DMS153 (cell line): ENCODE measurements around the gene CNTFR.

Experiments
- DNase-seq: peaks from one replicate; lab custom pipeline; 2025; lab: John Stamatoyannopoulos, UW

CNTFR gene

DNA sequence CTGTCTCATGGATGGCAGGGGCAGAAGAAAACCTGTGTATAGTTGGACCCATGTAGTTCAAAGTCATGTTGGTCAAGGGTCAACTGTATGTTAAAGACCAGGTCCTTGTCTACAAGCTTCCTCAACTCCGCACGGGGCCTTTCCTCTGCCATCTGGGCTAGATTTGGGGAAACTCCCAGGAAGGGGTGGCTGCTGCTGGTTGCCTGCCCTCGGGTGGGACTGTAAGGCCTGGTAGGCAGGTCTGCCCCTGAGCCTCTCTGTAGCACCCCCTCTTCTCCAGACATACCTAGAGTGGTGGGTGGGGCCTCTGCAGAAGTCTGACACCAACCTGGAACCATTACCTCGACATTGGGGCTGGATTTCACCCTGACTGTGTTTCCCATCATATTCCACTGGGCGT lies 82.0 kb downstream of the CNTFR start:
- no peak for DNase-seq

DNA sequence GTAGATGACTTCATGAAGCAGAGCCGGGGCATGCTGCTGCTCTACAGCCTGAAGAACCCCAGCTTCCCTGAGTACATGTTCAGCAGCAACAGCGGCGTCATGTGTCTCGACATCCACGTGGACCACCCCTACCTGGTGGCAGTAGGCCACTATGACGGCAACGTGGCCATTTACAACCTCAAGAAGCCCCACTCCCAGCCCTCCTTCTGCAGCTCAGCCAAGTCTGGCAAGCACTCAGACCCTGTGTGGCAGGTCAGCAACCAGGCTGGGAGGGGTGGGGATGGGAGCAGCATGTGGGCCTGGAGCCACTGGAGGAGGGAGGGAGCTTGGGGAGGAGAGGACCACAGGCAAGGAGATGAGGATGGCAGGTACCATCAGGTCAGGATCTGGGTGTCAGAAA lies 82.9 kb downstream of the CNTFR start:
- no peak for DNase-seq

DNA sequence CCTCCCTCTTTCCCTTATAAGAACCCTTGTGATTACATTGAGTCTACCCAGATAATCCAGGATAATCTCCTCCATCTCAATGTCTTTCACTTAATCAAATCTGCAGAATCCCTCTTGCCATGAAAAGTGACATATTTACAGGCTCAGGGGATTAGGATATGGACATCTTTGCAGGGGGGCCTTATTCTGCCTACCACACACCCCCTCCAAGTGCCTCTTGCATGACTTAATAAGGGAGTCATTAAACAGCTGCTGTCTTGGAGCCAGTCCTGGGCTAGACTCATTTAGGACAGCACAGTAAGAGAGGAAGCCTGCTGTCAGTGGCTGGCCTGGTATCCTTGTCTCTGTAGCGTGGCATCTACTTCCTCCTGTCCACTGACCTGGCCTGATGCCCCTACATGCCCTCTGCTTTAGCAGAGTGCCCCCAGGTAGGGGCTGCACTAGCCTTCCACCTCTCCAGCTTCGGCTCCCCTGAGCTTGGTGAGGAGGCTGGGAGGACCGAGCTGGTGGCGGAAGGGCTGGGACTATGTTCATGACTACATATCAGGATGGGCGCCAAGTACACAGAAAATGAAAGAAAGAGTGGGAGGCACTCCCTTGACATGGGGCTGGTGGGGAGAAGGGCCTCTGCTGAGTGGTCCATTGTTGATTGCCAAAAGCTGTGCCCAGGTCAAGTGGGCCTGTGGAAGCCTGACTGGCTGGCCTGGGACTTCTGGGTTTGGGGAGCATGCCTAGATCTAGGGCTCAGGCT lies 84.0 kb downstream of the CNTFR start:
- no peak for DNase-seq

DNA sequence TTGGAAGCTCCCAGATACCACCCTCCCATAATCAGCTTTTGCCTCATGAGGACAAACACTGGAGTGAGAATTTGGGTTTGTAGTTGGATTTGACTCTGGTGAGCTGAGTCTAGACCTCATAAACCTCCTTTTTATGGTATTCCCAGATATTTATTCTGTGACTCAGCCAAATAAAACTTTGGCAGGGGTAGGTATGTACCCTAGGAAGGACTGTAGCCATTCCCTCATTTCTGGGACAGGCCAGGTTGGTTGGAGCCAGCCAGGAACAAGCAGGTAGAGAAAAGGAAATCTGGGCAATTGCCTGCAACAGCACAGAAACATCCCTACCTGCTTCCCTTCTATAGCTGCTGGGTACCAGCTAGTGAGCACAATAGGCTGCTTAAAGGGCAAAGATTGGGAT lies 86.1 kb downstream of the CNTFR start:
- no peak for DNase-seq

DNA sequence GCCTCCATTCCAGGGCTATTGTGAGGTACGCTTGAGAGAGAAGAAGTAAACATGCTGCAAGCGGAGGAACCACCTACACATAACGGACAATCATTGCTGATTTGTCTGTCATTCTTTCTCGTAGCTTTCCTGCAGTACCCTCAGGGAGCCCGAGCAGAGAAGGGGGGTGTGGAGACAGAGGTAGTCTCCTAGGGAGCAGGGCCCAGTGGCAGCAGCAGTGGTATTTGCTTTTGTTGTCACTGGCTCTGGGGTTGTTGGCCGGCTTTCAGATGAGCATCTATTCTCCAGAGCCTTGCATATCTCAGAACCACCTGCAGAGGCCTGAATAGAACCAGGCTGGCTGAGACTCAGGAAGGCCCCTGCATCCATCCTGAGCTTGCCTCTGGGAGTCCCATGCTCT lies 86.6 kb downstream of the CNTFR start:
- DNase-seq: no peak

DNA sequence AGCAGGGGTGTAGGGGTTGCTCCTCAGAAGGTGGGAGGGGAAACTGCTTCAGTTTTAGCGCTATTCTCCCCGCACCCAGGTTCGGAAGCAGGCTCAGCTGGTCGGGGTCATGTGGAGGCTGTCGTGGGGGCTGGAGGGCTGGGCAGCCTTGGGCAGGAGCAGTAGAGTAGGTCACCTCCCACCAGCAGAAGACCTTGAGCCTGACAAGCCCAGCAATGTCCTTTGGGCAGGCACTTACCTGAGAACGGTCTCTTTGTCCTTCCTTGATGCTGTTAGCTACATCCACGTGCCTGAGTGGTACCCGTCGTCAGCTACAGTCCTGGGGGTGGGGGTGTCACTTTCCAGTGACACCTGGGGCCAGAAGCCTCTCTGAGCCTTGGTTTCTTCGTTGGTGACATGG lies 87.1 kb downstream of the CNTFR start:
- no peak for DNase-seq

GRCh38 chr9:34501889-34502425 lies 87.6 kb downstream of the CNTFR start:
- DNase-seq: no peak
